Tongue (tissue), 2 donors: ENCODE results near the gene OVOL1. TPM values are rescaled to one million over a fixed set of nuclear protein-coding genes. Genes with fewer than 3 reads are reported as not detected.
A peak's percentile ranks its signal among the peaks of the same experiment; 100 is the strongest.
"Not testable (repeated sequence)": the region's sequence is repeated elsewhere in the genome, so short reads cannot be mapped to it uniquely, and the experiment has no call there.

Experiments
- DNase-seq: peaks from one replicate; pipeline ENCODE4 v3.0.0-alpha.2; 2015
- total RNA-seq: library from RNA; depleted of rRNA; stranded (reverse); fragments of >200 nt; gene quantifications from one replicate; pipeline ENCODE4 v1.2.3, GENCODE V29; 2014

Gene OVOL1
- total RNA-seq, 1 donor from 2014 or later: 2.1 TPM

- DNase-seq: no peak
These were observed 29.8 kb downstream of the OVOL1 start for GRCh38 chr11:65816696-65817095.

GRCh38 chr11:65817312-65817834, 30.5 kb downstream of the OVOL1 start:
- no peak for DNase-seq

DNA sequence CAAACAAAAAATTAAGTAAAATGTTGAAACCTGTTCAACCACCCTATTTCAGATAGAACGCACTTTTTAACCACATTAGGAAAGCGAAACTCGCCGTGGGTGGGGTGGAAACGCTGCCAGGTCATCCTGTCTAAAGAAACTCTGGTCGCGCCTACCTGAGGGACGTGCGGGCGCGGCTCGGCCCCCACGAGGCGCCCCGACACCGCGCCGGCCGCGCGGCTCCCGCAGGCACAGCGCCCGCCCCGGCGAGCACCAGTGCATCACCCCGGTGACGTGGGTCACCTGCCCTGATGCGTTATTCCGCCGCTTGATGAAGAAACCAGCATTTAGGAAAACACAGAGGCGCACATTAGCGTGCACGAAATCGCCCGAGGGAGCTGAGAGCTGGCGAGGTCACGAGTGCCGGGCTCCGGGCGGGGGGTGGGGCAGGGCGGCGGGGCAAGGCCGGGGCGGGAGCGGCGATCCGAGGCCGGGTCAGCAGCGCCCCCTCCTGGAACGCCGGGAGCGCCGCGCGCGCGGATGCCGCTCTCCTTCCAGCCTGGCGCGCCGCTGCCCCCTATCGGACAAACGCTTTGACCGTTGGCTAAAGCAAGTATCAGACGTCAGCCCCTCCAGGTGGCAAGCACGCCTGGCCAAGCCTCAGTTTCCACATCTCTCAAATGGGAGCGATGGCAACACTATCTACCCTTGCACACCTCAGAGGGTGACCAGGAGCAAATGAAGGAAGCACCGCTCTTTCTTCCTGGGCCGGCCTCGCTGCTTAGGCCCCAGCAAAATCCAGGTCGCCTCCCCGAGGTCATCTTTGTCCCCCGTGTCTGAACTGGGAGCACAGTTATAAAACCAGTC, 31.2 kb downstream of the OVOL1 start:
- peak; percentile 95 for DNase-seq

DNA sequence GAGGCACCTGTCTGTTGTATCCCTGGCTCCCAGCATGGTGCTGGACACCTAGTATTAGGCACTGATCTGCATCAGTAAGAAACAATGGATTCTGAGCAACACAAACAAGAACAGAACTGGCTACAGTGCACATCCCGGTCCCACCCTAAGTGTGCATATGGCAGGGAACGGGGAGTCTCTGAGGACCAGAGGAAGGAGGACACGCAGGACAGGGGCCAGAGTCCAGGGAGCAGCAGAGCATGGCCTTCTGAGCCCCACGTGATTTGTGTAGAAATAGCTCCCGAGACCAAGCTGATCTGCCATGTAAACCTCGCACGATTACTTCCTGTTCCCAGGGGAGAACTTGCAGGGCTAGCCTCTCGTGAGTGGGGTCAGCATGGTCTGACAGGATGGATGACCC, 34.2 kb downstream of the OVOL1 start:
- no peak for DNase-seq

DNA sequence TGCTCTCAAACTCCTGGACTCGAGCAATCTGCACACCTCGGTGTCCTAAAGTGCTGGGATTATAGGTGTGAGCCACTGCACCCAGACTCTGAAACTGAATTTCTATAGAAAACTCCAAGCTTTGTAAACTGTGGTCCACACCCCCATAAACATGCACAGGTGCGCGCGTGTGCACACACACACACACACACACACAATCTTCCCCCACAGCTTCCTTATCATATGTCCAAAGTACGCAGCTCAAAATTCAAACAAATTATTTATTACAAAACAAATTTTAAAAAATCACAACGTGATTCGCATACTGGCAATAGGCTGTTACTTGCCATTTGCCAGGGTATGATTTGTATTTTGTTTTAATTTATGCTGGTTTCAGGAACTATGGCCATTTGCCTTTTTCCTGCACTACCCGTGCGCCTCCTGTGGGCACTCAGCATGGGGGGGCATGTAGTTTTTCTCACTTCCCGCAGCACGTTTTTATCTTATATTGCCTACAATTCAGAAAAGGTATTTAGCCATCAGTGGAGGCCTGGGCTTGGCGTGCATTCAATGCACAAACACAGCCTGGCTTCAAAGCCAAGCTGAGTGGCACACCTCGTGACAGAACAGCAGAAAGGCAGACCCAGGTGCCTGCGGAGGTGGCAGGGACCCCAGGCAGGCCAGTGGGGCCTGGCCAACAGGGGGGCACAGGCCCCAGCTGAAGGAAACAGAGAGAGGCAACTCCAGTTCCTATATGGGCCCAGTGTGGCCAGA, 36.1 kb downstream of the OVOL1 start:
- no peak for DNase-seq

GRCh38 chr11:65826984-65827735, 40.3 kb downstream of the OVOL1 start:
- DNase-seq: no peak

DNA sequence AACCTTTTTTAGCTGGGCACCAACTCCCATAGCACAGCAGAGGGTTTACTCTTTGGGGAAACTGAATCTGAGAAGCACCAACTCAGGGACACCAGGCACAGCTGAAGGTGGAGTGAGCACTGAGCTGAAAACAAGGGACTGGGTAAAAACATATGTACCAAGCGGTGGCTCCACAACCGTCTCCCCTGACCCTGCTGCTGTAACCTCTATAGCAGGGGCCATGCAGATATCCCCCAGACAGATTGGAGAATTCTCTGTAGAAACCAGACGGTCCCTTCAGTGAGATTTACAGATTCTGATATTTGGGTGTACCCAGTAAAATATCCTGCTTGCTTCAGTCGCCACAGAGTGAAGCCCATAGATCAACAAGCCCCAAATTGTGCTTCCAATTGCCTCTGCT, 42.6 kb downstream of the OVOL1 start:
- DNase-seq: no peak

DNA sequence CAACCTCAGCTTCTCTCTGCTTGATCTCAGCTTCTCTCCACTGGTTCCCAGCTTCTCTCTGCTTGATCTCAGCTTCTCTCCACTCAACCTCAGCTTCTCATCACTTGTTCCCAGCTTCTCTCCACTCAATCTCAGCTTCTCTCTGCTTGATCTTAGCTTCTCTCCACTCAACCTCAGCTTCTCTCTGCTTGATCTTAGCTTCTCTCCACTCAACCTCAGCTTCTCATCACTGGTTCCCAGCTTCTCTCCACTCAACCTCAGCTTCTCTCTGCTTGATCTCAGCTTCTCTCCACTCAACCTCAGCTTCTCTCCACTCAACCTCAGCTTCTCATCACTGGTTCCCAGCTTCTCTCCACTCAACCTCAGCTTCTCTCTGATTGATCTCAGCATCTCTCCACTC, 45.4 kb downstream of the OVOL1 start:
- not testable (repeated sequence) for DNase-seq

DNA sequence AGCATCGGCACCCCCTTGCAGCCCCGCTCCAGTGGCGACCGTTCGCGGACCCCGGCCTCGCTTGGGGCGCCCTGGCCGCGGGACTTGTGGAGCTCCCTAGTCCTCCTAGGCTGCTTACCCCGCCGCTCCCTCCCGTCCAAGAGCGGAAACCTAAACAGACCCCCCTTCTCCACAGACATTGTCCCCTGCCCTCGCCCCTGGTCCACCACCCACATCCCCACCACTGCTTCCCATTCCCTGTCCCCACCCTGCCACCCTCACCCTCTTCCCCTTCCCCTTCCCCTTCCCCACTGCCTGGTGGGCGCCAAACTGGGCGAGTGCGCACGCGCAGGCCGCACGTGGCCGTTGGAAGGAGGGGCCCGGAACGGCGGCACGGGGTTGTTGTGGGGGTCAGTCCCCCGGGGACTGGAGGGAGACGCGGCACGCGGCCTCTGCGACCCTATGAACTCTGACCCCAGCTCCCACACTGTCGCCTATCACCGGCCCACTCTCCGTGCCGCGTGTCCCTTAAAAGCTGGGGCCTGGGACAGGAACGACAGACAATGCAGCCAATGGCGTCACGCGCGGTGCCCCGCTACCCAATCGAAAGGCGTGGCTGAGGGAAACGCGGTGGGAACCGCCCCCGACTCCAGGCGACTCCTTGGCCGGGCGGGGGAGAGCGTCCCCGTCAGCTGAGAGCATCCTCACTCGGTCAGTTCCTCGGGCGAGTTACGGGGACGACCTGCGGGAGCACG, 46.6 kb downstream of the OVOL1 start, which contains the start of gene SNX32:
TSS of gene SNX32 (plus strand) at position 667 of the 734 bp plus-strand sequence. CDS start 103 bp downstream, outside the sequence.
- peak; percentile 97 for DNase-seq

GRCh38 chr11:65834202-65834601, 47.3 kb downstream of the OVOL1 start:
- DNase-seq: no peak

GRCh38 chr11:65842144-65842543, 55.3 kb downstream of the OVOL1 start:
- DNase-seq: no peak

- no peak for DNase-seq
These were observed 56.9 kb downstream of the OVOL1 start for GRCh38 chr11:65843811-65844210.

- no peak for DNase-seq
These were observed 57.5 kb downstream of the OVOL1 start for GRCh38 chr11:65844231-65844872.

Other genes with a start within 250 kb of the OVOL1 start
- gene LTBP3, start 228.7 kb upstream of the OVOL1 start, total RNA-seq: 116 TPM
- 26.6 TPM for gene ZNRD2, start 216.6 kb upstream of the OVOL1 start, total RNA-seq
- 30.4 TPM for gene FAM89B, start 214.5 kb upstream of the OVOL1 start, total RNA-seq
- 284 TPM for gene EHBP1L1, start 211.0 kb upstream of the OVOL1 start, total RNA-seq
- 4.2 TPM for gene KCNK7, start 191.3 kb upstream of the OVOL1 start, total RNA-seq
- gene MAP3K11, start 172.8 kb upstream of the OVOL1 start, total RNA-seq: 46.9 TPM
- 15.8 TPM for gene PCNX3, start 171.3 kb upstream of the OVOL1 start, total RNA-seq
- 23.5 TPM for gene SIPA1, start 149.0 kb upstream of the OVOL1 start, total RNA-seq
- gene RELA, start 124.1 kb upstream of the OVOL1 start, total RNA-seq: 18.8 TPM
- gene KAT5, start 74.8 kb upstream of the OVOL1 start, total RNA-seq: 39.5 TPM
- 20.2 TPM for gene RNASEH2C, start 66.3 kb upstream of the OVOL1 start, total RNA-seq
- gene AP5B1, start 6.1 kb upstream of the OVOL1 start, total RNA-seq: 4.6 TPM
- gene SNX32, start 46.9 kb downstream of the OVOL1 start, total RNA-seq: 0.10 TPM
- gene CFL1, start 71.1 kb downstream of the OVOL1 start, total RNA-seq: 413 TPM
- gene MUS81, start 73.4 kb downstream of the OVOL1 start, total RNA-seq: 48.4 TPM
- gene EFEMP2, start 85.7 kb downstream of the OVOL1 start, total RNA-seq: 39.7 TPM
- 0.82 TPM for gene CTSW, start 92.8 kb downstream of the OVOL1 start, total RNA-seq
- 90.9 TPM for gene FIBP, start 101.4 kb downstream of the OVOL1 start, total RNA-seq
- 26.2 TPM for gene CCDC85B, start 103.6 kb downstream of the OVOL1 start, total RNA-seq
- 0.21 TPM for gene FOSL1, start 113.3 kb downstream of the OVOL1 start, total RNA-seq
- gene C11orf68, start 132.0 kb downstream of the OVOL1 start, total RNA-seq: 30.1 TPM
- 49.2 TPM for gene DRAP1, start 132.4 kb downstream of the OVOL1 start, total RNA-seq
- not detected for gene TSGA10IP, start 158.4 kb downstream of the OVOL1 start, total RNA-seq
- gene SART1, start 174.7 kb downstream of the OVOL1 start, total RNA-seq: 66.7 TPM
- 34.2 TPM for gene EIF1AD, start 215.1 kb downstream of the OVOL1 start, total RNA-seq
- gene BANF1, start 215.4 kb downstream of the OVOL1 start, total RNA-seq: 29.8 TPM
- gene CST6, start 224.9 kb downstream of the OVOL1 start, total RNA-seq: 2.3 TPM
- not detected for gene CATSPER1, start 239.4 kb downstream of the OVOL1 start, total RNA-seq